ENCODE data around the gene TCF3. TPM values are rescaled to one million over a fixed set of nuclear protein-coding genes. Genes with fewer than 3 reads are reported as not detected.

Gene TCF3
- total RNA-seq, 2 experiments from 2014 or later = 84.8 to 86.7 TPM

GRCh38 chr19:1591421-1592023 lies 60.9 kb downstream of the TCF3 start:
- Mint-ChIP-seq H3K36me3 (ENCODE audit: low read depth) (peaks cover 19% of the 10 kb centered on the region), H3K27ac (peak overlapping the region; percentile 82), H3K9me3 (no peaks in the 10 kb centered on the region), H3K4me1 (ENCODE audit: low read depth) (peaks cover 26% of the 10 kb centered on the region), H3K27me3 (ENCODE audit: low read depth) (no peaks in the 10 kb centered on the region), H3K4me3 (peak overlapping the region; percentile 96)
- DNase-seq = no peak
- CTCF ChIA-PET = interaction anchor here (0.9 to 2.7 kb wide), 4 partner anchors 10 to 81 kb away, joined by 4 to 16 read pairs (median 6); partner anchors contain the start of gene UQCR11
- intact Hi-C loops (cut with micrococcal nuclease) = loop anchor here (1.0 to 10.0 kb wide), 5 partner anchors 14 to 317 kb away; partner anchors contain the start of genes FAM174C, KLF16, NDUFS7 and UQCR11

- Mint-ChIP-seq H3K27me3 (ENCODE audit: low read depth) (no peaks in the 10 kb centered on the region), H3K4me3 (peak overlapping the region; percentile 96), H3K36me3 (ENCODE audit: low read depth) (peaks cover 22% of the 10 kb centered on the region), H3K27ac (peak overlapping the region; percentile 82), H3K4me1 (ENCODE audit: low read depth) (peaks cover 26% of the 10 kb centered on the region), H3K9me3 (no peaks in the 10 kb centered on the region)
- CTCF ChIA-PET = interaction anchor here (0.6 to 2.7 kb wide), 7 partner anchors 9 to 722 kb away, joined by 3 to 16 read pairs (median 4); partner anchors contain the start of gene UQCR11
- intact Hi-C loops (cut with micrococcal nuclease) = loop anchor here (1.0 to 10.0 kb wide), 3 partner anchors 81 to 316 kb away; partner anchors contain the start of genes FAM174C and KLF16
- peak; percentile 53 for DNase-seq
These were observed 61.6 kb downstream of the TCF3 start for GRCh38 chr19:1590641-1591397.

- CTCF ChIA-PET = interaction anchor here (2.5 kb wide), 1 partner anchor 42 kb away, joined by 6 read pairs; no protein-coding TSS in a partner anchor
- no peaks in the 10 kb centered on the region for H3K9me3 Mint-ChIP-seq
- H3K4me1 Mint-ChIP-seq (ENCODE audit: low read depth) = peaks cover 27% of the 10 kb centered on the region
- H3K36me3 Mint-ChIP-seq (ENCODE audit: low read depth) = peaks cover 33% of the 10 kb centered on the region
- H3K27ac Mint-ChIP-seq = no peak overlapping the region
- H3K27me3 Mint-ChIP-seq (ENCODE audit: low read depth) = no peaks in the 10 kb centered on the region
- no peak overlapping the region for H3K4me3 Mint-ChIP-seq
- intact Hi-C loops (cut with micrococcal nuclease) = no loop called here
- DNase-seq = no peak
These were observed 64.5 kb downstream of the TCF3 start for GRCh38 chr19:1587872-1588271.

- H3K4me3 Mint-ChIP-seq = no peak overlapping the region
- peaks cover 16% of the 10 kb centered on the region for H3K4me1 Mint-ChIP-seq (ENCODE audit: low read depth)
- no peak for DNase-seq
- H3K36me3 Mint-ChIP-seq (ENCODE audit: low read depth) = peaks cover 35% of the 10 kb centered on the region
- H3K27me3 Mint-ChIP-seq (ENCODE audit: low read depth) = no peaks in the 10 kb centered on the region
- CTCF ChIA-PET = no interaction called here
- intact Hi-C loops (cut with micrococcal nuclease) = no loop called here
- no peak overlapping the region for H3K27ac Mint-ChIP-seq
- H3K9me3 Mint-ChIP-seq = no peaks in the 10 kb centered on the region
These were observed 67.2 kb downstream of the TCF3 start for GRCh38 chr19:1585243-1585580.

- CTCF ChIA-PET = interaction anchor here (1.2 kb wide), 1 partner anchor 8 kb away, joined by 3 read pairs; the partner anchor contains the start of gene MBD3
These were observed 67.7 kb downstream of the TCF3 start for GRCh38 chr19:1584500-1585242.

GRCh38 chr19:1582201-1582600 lies 70.2 kb downstream of the TCF3 start:
- Mint-ChIP-seq H3K36me3 (ENCODE audit: low read depth) (peaks cover 35% of the 10 kb centered on the region), H3K4me1 (ENCODE audit: low read depth) (peaks cover 2% of the 10 kb centered on the region), H3K4me3 (no peak overlapping the region), H3K9me3 (no peaks in the 10 kb centered on the region), H3K27ac (no peak overlapping the region), H3K27me3 (ENCODE audit: low read depth) (no peaks in the 10 kb centered on the region)
- intact Hi-C loops (cut with micrococcal nuclease) = no loop called here
- DNase-seq = no peak
- CTCF ChIA-PET = interaction anchor here (0.6 to 0.7 kb wide), 3 partner anchors 9 to 346 kb away, joined by 3 to 5 read pairs (median 3); no protein-coding TSS in a partner anchor

More at GRCh38 chr19:1584500-1585242, 67.7 kb downstream of the TCF3 start:
- peaks cover 13% of the 10 kb centered on the region for H3K4me1 Mint-ChIP-seq (ENCODE audit: low read depth)
- no peak overlapping the region for H3K27ac Mint-ChIP-seq
- peaks cover 36% of the 10 kb centered on the region for H3K36me3 Mint-ChIP-seq (ENCODE audit: low read depth)
- H3K9me3 Mint-ChIP-seq = no peaks in the 10 kb centered on the region
- H3K4me3 Mint-ChIP-seq = no peak overlapping the region
- intact Hi-C loops (cut with micrococcal nuclease) = no loop called here
- no peak for DNase-seq
- no peaks in the 10 kb centered on the region for H3K27me3 Mint-ChIP-seq (ENCODE audit: low read depth)

- intact Hi-C loops (cut with micrococcal nuclease) = no loop called here
- DNase-seq = no peak
- no peaks in the 10 kb centered on the region for H3K27me3 Mint-ChIP-seq (ENCODE audit: low read depth)
- peaks cover 34% of the 10 kb centered on the region for H3K36me3 Mint-ChIP-seq (ENCODE audit: low read depth)
- H3K4me3 Mint-ChIP-seq = no peak overlapping the region
- H3K4me1 Mint-ChIP-seq (ENCODE audit: low read depth) = peaks cover 2% of the 10 kb centered on the region
- H3K9me3 Mint-ChIP-seq = no peaks in the 10 kb centered on the region
- CTCF ChIA-PET = no interaction called here
- peak overlapping the region; percentile 59 for H3K27ac Mint-ChIP-seq
These were observed 71.5 kb downstream of the TCF3 start for GRCh38 chr19:1580957-1581356.

GRCh38 chr19:1580382-1580781 lies 72.0 kb downstream of the TCF3 start:
- peaks cover 2% of the 10 kb centered on the region for H3K4me1 Mint-ChIP-seq (ENCODE audit: low read depth)
- no peak overlapping the region for H3K4me3 Mint-ChIP-seq
- no peaks in the 10 kb centered on the region for H3K27me3 Mint-ChIP-seq (ENCODE audit: low read depth)
- no peak for DNase-seq
- H3K9me3 Mint-ChIP-seq = no peaks in the 10 kb centered on the region
- intact Hi-C loops (cut with micrococcal nuclease) = no loop called here
- H3K27ac Mint-ChIP-seq = no peak overlapping the region
- peaks cover 29% of the 10 kb centered on the region for H3K36me3 Mint-ChIP-seq (ENCODE audit: low read depth)
- CTCF ChIA-PET = no interaction called here

GRCh38 chr19:1579222-1579621 lies 73.2 kb downstream of the TCF3 start:
- CTCF ChIA-PET = interaction anchor here (0.5 kb wide), 1 partner anchor 246 kb away, joined by 4 read pairs; no protein-coding TSS in a partner anchor
- H3K36me3 Mint-ChIP-seq (ENCODE audit: low read depth) = peaks cover 23% of the 10 kb centered on the region
- no peak overlapping the region for H3K27ac Mint-ChIP-seq
- intact Hi-C loops (cut with micrococcal nuclease) = no loop called here
- no peaks in the 10 kb centered on the region for H3K4me1 Mint-ChIP-seq (ENCODE audit: low read depth)
- H3K27me3 Mint-ChIP-seq (ENCODE audit: low read depth) = no peaks in the 10 kb centered on the region
- no peaks in the 10 kb centered on the region for H3K9me3 Mint-ChIP-seq
- H3K4me3 Mint-ChIP-seq = no peak overlapping the region
- no peak for DNase-seq

- CTCF ChIA-PET = no interaction called here
- Mint-ChIP-seq H3K27me3 (ENCODE audit: low read depth) (no peaks in the 10 kb centered on the region), H3K4me3 (no peak overlapping the region), H3K27ac (no peak overlapping the region), H3K9me3 (no peaks in the 10 kb centered on the region), H3K4me1 (ENCODE audit: low read depth) (no peaks in the 10 kb centered on the region), H3K36me3 (ENCODE audit: low read depth) (peaks cover 19% of the 10 kb centered on the region)
- intact Hi-C loops (cut with micrococcal nuclease) = no loop called here
- DNase-seq = no peak
These were observed 74.3 kb downstream of the TCF3 start for GRCh38 chr19:1577929-1578618.

- intact Hi-C loops (cut with micrococcal nuclease) = no loop called here
- H3K36me3 Mint-ChIP-seq (ENCODE audit: low read depth) = peaks cover 16% of the 10 kb centered on the region
- CTCF ChIA-PET = no interaction called here
These were observed 75.1 kb downstream of the TCF3 start for GRCh38 chr19:1577090-1577928.

More at GRCh38 chr19:1577090-1577928, 75.1 kb downstream of the TCF3 start:
- Mint-ChIP-seq H3K4me1 (ENCODE audit: low read depth) (no peaks in the 10 kb centered on the region), H3K9me3 (no peaks in the 10 kb centered on the region), H3K27me3 (ENCODE audit: low read depth) (no peaks in the 10 kb centered on the region), H3K27ac (no peak overlapping the region), H3K4me3 (no peak overlapping the region)
- DNase-seq = no peak
